Stimulated activated CD8-positive, alpha-beta memory T cell treated with anti-CD3 and anti-CD28 coated beads, Interleukin-7, amount 100 ng/mL, for 48 hours (primary cell): ENCODE results near the gene OXGR1.

Experiments used
- DNase-seq, 2 donors: peaks; one replicate each; pipeline ENCODE4 v3.0.0-alpha.2; 2020; ENCODE audit warnings: low read depth in 1 of 2; ENCODE audit errors: extremely low read depth in 1 of 2

Gene OXGR1

DNA sequence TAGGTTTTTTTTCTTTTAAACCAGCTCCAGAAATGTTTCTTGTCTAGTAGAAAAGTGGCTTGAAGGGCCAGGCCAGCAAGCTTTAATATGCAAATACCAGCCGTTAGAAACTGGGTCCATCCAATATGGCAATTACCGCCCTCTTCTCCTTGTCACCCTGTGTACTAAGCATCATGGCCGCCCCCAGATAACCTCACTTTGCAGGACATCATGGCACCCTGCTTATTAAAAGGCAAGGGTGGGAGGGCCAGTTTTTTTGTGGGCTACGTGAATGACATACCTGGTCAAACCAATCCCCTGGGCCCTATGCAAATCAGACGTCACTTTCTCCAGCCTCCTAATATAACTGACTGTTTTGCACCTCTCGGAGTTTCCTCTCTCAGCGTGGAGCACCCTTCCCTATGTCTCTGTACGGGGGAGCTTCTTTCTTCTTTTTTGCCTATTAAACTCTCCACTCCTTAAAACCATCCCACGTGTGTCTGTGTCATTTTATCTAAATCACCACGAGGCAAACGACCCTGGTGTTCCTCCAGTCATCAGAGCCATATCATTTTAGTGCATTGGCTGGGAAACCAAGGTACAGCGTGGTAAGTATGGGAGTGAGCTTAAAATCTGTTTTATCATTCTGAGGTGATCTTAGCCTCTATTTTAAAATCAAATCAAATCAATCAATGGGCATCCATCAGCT, 27.7 kb downstream of the OXGR1 start:
- no peak for DNase-seq

DNA sequence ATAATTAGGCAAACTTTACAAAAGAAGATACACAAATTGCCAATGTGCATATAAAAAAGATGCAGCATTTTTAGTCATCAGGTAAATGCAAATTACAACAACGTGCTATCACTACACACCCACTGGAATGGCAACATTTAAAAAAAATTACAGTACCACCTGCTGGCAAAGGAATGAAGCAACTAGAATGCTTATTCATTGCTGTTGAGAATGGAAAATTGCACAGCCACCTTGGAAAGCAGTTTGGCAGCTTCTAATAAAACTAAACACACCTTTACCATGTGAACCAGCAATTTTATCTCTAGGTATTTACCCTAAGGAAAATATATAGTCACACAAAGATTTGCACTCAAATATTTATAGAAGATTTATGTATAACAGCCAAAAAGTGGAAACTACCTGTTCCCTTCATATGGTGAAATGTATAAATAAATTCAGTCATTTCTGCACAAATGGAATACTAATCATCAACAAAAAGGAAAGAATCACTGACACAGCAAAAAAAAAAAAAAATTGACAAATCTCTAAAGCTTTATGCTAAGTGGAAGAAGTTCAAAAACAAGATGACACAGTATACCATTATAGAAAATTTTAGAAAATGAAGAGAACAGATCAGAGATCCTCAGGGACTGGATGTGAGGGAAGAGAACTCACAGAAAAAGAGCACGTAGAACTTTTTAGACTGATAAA, 30.3 kb downstream of the OXGR1 start:
- DNase-seq, result no peak

DNA sequence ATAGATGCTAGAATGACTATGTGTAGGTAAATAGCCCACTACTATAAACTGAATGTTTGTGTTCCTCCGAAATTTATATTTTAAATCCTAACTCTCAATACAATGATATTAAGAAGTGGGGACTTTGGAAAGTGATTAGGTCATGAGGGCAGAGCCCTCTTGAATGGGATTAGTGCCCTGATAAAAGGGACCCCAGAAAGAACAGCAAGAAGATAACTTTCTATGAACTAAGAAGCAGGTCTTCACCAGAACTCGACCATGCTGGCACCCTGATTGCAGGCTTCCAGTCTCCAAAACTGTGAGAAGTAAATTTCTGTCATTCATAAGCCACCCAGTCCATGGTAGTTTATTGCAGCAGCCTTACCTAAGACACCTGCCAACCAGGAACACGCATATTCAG, 33.9 kb downstream of the OXGR1 start:
- no peak for DNase-seq

DNA sequence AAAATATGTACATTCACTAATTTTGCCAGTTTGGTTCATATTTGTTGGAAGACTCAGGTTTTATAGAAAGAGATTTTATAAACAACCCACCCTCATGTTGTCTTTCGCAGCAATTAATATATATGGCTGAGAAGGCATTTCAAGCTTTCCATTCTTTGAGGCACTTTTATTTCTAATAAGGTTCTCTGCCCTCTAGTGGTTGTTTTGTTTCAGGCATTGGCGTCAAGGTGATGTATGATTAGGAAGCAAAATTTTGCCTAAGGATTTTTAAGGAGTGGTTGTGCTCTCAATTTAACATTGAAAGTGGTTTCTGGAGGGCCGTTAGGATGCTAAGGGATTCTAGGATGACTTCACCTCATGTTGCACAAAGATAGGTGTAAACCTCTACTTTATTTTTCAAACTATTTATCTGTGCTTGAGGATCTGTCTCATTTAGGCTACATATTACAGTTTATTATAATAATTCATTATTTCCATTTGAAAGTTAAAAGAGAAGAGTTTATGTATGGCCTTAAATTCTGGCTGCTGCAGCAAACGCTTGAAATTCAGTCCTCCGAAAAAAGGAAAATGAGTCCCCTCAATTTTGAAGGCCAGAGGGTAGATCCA, 35.9 kb downstream of the OXGR1 start:
- DNase-seq, result no peak

DNA sequence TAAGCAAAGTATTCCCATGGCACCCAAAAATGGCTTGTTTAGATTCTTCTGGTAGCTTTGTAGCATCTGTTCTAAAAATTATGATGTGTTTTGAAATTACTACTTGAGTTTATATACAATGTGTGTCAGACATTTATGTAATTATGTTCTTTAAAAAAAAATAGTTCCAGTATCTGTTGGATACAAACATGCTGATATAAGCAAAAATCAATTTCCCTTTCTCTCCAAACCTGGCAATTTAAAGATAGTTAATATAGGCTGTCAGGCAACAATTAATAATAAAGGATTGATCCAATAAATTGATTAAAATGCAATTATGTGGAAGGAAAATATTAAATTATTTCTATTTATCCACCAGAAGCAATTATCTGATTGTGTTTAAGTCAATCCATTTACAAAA, 41.7 kb downstream of the OXGR1 start:
- DNase-seq, result no peak

DNA sequence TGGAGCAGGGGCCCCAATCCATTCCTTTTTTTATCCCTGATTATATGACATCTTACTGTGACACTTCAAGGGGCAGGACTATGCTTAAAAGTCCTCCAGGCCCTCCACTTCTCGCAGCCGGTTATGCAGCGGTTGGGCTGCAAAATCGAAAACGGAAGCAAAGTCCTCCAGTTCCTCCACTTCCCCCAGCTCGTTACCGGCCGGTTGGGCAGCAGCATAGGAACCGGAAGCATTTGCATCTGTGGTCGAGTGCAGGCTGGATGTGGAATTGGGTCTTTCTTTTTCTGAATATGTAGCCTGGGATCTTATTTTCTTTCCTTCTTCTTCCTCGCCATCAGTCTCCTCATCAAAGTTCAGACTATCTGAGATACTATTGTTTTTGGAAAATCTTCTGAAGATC, 46.1 kb downstream of the OXGR1 start:
- DNase-seq, result no peak

DNA sequence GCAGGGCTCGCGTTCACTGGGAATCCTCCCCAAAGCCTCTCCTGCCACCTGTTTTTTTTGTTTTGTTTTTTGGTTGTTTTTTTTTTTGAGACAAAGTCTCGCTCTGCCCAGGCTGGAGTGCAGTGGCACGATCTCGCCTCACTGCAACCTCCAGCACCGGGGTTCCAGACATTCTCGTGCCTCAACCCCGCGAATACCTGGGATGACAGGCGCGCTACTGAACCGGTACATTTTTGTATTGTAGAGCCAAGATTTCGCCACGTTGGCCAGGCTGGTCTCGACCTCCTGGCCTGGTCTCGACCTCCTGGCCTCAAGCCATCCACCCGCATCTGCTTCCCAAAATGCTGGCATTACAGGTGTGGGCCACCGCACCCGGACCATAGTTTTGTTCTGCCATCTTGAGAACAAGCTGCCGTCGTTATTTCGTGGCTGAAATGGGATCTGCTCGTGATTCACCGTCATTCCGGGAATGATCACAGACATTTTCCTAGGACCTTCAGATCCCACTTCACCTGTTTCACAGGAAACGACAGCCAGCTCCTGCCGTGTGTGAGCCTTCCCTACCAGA, 46.8 kb downstream of the OXGR1 start:
- DNase-seq, result no peak

DNA sequence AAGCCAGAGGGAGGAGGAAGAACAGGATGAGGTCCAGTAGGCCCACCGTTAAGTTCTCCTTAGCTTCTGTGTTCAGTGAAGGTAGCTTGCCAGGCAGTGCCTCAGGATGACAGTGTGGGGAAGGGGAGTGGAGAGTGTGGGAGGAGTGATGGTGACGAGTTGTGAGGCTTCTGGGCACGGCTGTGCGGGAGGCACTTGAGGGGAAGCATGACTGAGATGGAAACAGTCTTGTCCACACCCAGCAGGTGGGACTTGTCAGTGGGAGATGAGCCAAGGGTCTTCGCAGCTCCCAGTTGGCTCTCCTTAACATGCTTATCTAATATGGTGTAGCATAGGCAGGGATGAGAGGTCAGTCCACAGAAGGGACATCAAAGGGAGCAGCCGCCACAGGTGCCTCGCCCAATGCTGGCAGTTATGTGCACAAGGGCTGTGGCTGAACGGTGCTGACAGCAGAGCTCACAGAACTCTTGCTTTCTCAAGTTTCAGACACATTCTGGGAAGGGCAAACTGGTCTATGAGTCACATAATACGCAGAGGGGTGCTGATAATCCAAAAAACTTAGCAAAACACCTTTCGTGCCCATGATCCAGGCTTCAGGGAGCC, 47.5 kb downstream of the OXGR1 start:
- no peak for DNase-seq

DNA sequence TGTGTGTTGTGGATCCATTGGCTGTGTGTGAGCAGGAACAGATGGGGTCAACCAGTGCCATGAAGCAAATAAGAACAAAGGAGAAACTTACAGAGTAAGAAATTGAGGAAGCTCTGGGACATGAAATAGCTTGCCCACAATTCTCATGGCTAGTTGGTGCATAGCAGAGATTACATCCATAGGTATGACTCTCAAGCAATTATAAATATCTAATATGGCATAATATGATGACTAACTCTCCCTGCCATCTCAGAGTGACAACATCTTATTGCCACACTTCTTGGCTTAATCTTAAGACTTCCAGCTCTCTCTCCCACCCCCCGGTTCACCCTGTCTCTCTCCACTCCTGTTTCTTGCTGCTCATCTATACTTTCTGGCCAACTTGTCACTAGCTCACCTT, 53.3 kb downstream of the OXGR1 start:
- no peak for DNase-seq

DNA sequence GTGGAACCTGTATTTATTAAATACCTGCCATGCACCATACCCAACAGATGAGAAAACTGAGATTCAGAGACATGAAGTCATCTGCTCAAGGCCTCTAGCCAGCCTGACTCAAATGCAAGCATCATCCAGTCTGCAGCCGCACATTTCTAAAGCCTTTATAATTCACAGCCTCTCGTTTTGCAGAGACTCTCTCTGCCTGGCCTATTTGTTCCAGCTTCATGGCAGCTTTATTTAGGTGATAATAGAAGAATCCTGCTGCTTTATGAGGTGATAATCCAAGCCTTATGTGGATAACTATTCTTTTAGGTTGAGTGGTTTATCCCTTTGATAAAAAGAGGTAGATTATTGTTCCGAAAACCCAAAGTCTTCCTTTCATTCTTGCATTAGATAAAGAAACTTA, 58.4 kb downstream of the OXGR1 start:
- DNase-seq, result no peak
